GM23248 (cell line): ENCODE measurements around the gene ULBP3. TPM values are rescaled to one million over a fixed set of nuclear protein-coding genes. Genes with fewer than 3 reads are reported as not detected.

Experiments
- DNase-seq: peaks from one replicate; pipeline ENCODE4 v3.0.0-alpha.2; 2015
- H2AFZ ChIP-seq: fragments of 200-600 bp; sonication (generic); 2 replicates; pipeline ENCODE4 v1.6.1; 2016; ENCODE audit warnings: antibody characterized with exemption
- H3F3A ChIP-seq: fragments of 200-600 bp; sonication (generic); 2 replicates; pipeline ENCODE4 v1.6.1; 2016; ENCODE audit warnings: mild to moderate bottlenecking, antibody characterized with exemption, mixed run types; ENCODE audit not compliant: insufficient read depth
- H3K27ac ChIP-seq: fragments of 200-600 bp; sonication (generic); 2 replicates; pipeline ENCODE4 v1.5.1; 2016; ENCODE audit warnings: mild to moderate bottlenecking
- H3K27me3 ChIP-seq: fragments of 200-600 bp; sonication (generic); replicated peaks from 2 replicates; pipeline ENCODE4 v1.6.1; 2016; ENCODE audit warnings: mild to moderate bottlenecking; ENCODE audit not compliant: insufficient read depth
- H3K36me3 ChIP-seq: fragments of 200-600 bp; sonication (generic); 2 replicates; pipeline ENCODE4 v1.6.1; 2016; ENCODE audit warnings: low read depth, mild to moderate bottlenecking
- H3K4me1 ChIP-seq: fragments of 200-600 bp; sonication (generic); 2 replicates; pipeline ENCODE4 v1.6.1; 2016; ENCODE audit warnings: mild to moderate bottlenecking; ENCODE audit not compliant: insufficient read depth
- H3K4me2 ChIP-seq: fragments of 200-600 bp; sonication (generic); one replicate; pipeline ENCODE4 v1.6.1; 2016; ENCODE audit warnings: mild to moderate bottlenecking; ENCODE audit not compliant: unreplicated experiment
- H3K4me3 ChIP-seq: fragments of 200-600 bp; sonication (generic); 2 replicates; pipeline ENCODE4 v1.5.1; 2016; ENCODE audit warnings: mild to moderate bottlenecking
- H3K79me2 ChIP-seq: fragments of 200-600 bp; sonication (generic); 2 replicates; pipeline ENCODE4 v1.6.1; 2016; ENCODE audit warnings: mild to moderate bottlenecking; ENCODE audit not compliant: insufficient read depth
- H3K9ac ChIP-seq: fragments of 200-600 bp; sonication (generic); 2 replicates; pipeline ENCODE4 v1.6.1; 2016; ENCODE audit warnings: mild to moderate bottlenecking
- H3K9me2 ChIP-seq: fragments of 200-600 bp; sonication (generic); 2 replicates; pipeline ENCODE4 v1.6.1; 2016; ENCODE audit warnings: mixed run types, mild to moderate bottlenecking, moderate library complexity; ENCODE audit not compliant: insufficient read depth
- H3K9me3 ChIP-seq: fragments of 200-600 bp; sonication (generic); one replicate; pipeline ENCODE4 v1.6.1; 2017; ENCODE audit warnings: low read depth
- H4K20me1 ChIP-seq: fragments of 200-600 bp; sonication (generic); 2 replicates; pipeline ENCODE4 v1.6.0; 2016; ENCODE audit not compliant: insufficient read depth
- EZH2 ChIP-seq: fragments of 200-600 bp; sonication (generic); IDR thresholded peaks from 2 replicates; pipeline ENCODE4 v1.6.1; 2018; ENCODE audit warnings: antibody characterized with exemption, mild to moderate bottlenecking; ENCODE audit not compliant: insufficient read depth, poor library complexity, severe bottlenecking
- EZH2phosphoT487 ChIP-seq: fragments of 200-600 bp; sonication (generic); IDR thresholded peaks from 2 replicates; pipeline ENCODE4 v1.6.1; 2018; ENCODE audit warnings: antibody characterized with exemption, moderate library complexity, mild to moderate bottlenecking, low read depth; ENCODE audit not compliant: insufficient read depth
- WGBS, 2 experiments: methylation state at CpG; one replicate each; pipeline ENCODE4 v1.1.6; 2015 to 2017; ENCODE audit warnings: low lambda C conversion rate in 2 of 2, low coverage in 1 of 2; ENCODE audit errors: missing lambda C conversion rate in 2 of 2; 5-methylcytosine and 5-hydroxymethylcytosine counted together
- in situ Hi-C: fragments of 300-500 bp; cut with MboI; formaldehyde crosslinking; loops from 2 replicates; pipeline ENCODE4 v1.15.0; 2020
- polyA plus RNA-seq: library from polyadenylated mRNA; unstranded; fragments of >200 nt; fragmentation: Nextera tagmentation; extraction: Ambion mirVana; gene quantifications from 2 replicates; pipeline ENCODE4 v1.2.1, GENCODE V29; 2016
- total RNA-seq: library from RNA; depleted of rRNA; stranded (reverse); fragments of >200 nt; shearing (Covaris generic); gene quantifications from 2 replicates; pipeline ENCODE4 v1.2.3, GENCODE V29; 2014

The ULBP3 gene
- total and polyA plus RNA-seq, 2 experiments from 2014 or later, result 4.4 to 12.6 TPM

- no peaks in the 10 kb centered on the region for H3K36me3 ChIP-seq
- no peak for DNase-seq
- no peak for TF ChIP-seq EZH2phosphoT487
- no peak for TF ChIP-seq EZH2
- no peaks in the 10 kb centered on the region for H3K79me2 ChIP-seq
- H2AFZ ChIP-seq, result no peak overlapping the region
- H3F3A ChIP-seq, result no peaks in the 10 kb centered on the region
- 82% methylated on average over 3 of the region's 3 CpGs for WGBS, 2 experiments
- no peak overlapping the region for H3K27ac ChIP-seq
- no peak overlapping the region for H3K4me2 ChIP-seq
- no peak overlapping the region for H3K9ac ChIP-seq
- H3K4me3 ChIP-seq, result no peak overlapping the region
- H3K27me3 ChIP-seq, result 0 out of 2 replicates have a peak, but pooled peaks cover 11% of the 10 kb centered on the region
- no peaks in the 10 kb centered on the region for H3K9me2 ChIP-seq
- no peaks in the 10 kb centered on the region for H3K9me3 ChIP-seq
- H4K20me1 ChIP-seq, result no peaks in the 10 kb centered on the region
- H3K4me1 ChIP-seq, result no peaks in the 10 kb centered on the region
- in situ Hi-C loops, result loop anchor here (5.0 kb wide), 1 partner anchor 313 kb away; no protein-coding TSS in a partner anchor
Measured at GRCh38 chr6:150083839-150084238, 14.9 kb upstream of the ULBP3 start.

DNA sequence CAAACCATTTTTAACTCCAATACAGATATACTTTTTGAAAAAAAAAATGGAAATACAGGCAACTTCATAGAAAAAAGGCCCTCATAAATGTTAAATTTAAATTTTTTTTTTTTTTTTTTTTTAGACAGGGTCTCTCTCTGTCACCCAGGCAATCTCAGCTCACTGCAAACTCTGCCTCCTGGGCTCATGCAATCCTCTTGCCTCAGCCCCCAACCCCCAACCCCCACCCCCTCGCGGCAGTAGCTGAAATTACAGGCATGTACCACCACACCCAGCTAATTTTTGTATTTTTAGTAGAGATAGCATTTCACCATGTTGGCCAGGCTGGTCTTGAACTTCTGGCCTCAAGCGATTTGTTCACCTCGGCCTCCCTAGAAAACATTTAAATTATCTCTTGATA is 12.8 kb upstream of the ULBP3 start:
- DNase-seq, result no peak
- no peak overlapping the region for H3K4me3 ChIP-seq
- H4K20me1 ChIP-seq, result no peaks in the 10 kb centered on the region
- no peaks in the 10 kb centered on the region for H3K9me2 ChIP-seq
- H3F3A ChIP-seq, result no peaks in the 10 kb centered on the region
- 0 out of 2 replicates have a peak, but pooled peaks cover 11% of the 10 kb centered on the region for H3K27me3 ChIP-seq
- H3K27ac ChIP-seq, result no peak overlapping the region
- in situ Hi-C loops, result loop anchor here (5.0 kb wide), 1 partner anchor 316 kb away; no protein-coding TSS in a partner anchor
- H3K4me1 ChIP-seq, result no peaks in the 10 kb centered on the region
- no peaks in the 10 kb centered on the region for H3K79me2 ChIP-seq
- no peak for TF ChIP-seq EZH2phosphoT487
- no peak for TF ChIP-seq EZH2
- no peaks in the 10 kb centered on the region for H3K9me3 ChIP-seq
- no peak overlapping the region for H2AFZ ChIP-seq
- no peak overlapping the region for H3K4me2 ChIP-seq
- no peak overlapping the region for H3K9ac ChIP-seq
- no peaks in the 10 kb centered on the region for H3K36me3 ChIP-seq
- WGBS, 2 experiments, result 72 to 93% methylated on average over 3 to 4 of the region's 4 CpGs

GRCh38 chr6:150079604-150080003 is 10.7 kb upstream of the ULBP3 start:
- no peaks in the 10 kb centered on the region for H3F3A ChIP-seq
- no peaks in the 10 kb centered on the region for H3K4me1 ChIP-seq
- no peak for TF ChIP-seq EZH2phosphoT487
- TF ChIP-seq EZH2, result no peak
- 76 to 84% methylated on average over 4 of the region's 4 CpGs for WGBS, 2 experiments
- H2AFZ ChIP-seq, result no peak overlapping the region
- H3K79me2 ChIP-seq, result no peaks in the 10 kb centered on the region
- no peak for DNase-seq
- H3K4me3 ChIP-seq, result no peak overlapping the region
- H3K9ac ChIP-seq, result no peak overlapping the region
- H3K9me2 ChIP-seq, result no peaks in the 10 kb centered on the region
- no peaks in the 10 kb centered on the region for H3K36me3 ChIP-seq
- H3K9me3 ChIP-seq, result no peaks in the 10 kb centered on the region
- H3K27ac ChIP-seq, result no peak overlapping the region
- H3K27me3 ChIP-seq, result 0 out of 2 replicates have a peak, but pooled peaks cover 11% of the 10 kb centered on the region
- in situ Hi-C loops, result loop anchor here (5.0 kb wide), 2 partner anchors 263 to 318 kb away; no protein-coding TSS in a partner anchor
- no peak overlapping the region for H3K4me2 ChIP-seq
- H4K20me1 ChIP-seq, result no peaks in the 10 kb centered on the region

DNA sequence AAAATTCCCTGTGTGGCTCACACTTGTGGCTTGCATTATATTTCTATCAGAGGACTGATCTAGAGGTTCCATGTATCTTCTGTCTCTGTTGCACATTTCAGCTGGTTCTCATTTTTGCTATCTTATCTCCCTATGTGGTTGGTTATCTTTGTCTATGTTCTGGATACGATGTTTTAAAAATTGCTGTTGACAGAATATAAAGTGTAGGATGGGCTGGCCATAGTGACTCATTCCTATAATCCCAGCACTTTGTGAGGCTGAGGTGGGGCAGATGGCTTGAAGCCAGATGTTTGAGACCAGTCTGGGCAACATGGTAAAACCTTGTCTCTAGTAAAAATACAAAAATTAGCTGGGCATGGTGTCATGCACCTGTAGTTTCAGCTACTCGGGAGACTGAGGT is 9.9 kb upstream of the ULBP3 start:
- Histone ChIP-seq H4K20me1 (no peaks in the 10 kb centered on the region), H3K4me1 (no peaks in the 10 kb centered on the region), H3K9me3 (no peaks in the 10 kb centered on the region), H3K4me3 (no peak overlapping the region), H3K36me3 (no peaks in the 10 kb centered on the region), H3F3A (no peaks in the 10 kb centered on the region), H3K9me2 (no peaks in the 10 kb centered on the region), H3K27me3 (0 out of 2 replicates have a peak, but pooled peaks cover 3% of the 10 kb centered on the region), H3K4me2 (no peak overlapping the region), H2AFZ (no peak overlapping the region), H3K9ac (no peak overlapping the region), H3K79me2 (no peaks in the 10 kb centered on the region), H3K27ac (no peak overlapping the region)
- in situ Hi-C loops, result loop anchor here (5.0 kb wide), 1 partner anchor 264 kb away; no protein-coding TSS in a partner anchor
- DNase-seq, result no peak
- TF ChIP-seq EZH2phosphoT487 (no peak), EZH2 (no peak)
- WGBS, 2 experiments, result 51 to 62% methylated on average over 2 of the region's 2 CpGs
